ENCODE results near the gene MYH16.
"Not testable (repeated sequence)": the region's sequence is repeated elsewhere in the genome, so short reads cannot be mapped to it uniquely, and the experiment has no call there.

- TF ChIP-seq, protein P1, sequence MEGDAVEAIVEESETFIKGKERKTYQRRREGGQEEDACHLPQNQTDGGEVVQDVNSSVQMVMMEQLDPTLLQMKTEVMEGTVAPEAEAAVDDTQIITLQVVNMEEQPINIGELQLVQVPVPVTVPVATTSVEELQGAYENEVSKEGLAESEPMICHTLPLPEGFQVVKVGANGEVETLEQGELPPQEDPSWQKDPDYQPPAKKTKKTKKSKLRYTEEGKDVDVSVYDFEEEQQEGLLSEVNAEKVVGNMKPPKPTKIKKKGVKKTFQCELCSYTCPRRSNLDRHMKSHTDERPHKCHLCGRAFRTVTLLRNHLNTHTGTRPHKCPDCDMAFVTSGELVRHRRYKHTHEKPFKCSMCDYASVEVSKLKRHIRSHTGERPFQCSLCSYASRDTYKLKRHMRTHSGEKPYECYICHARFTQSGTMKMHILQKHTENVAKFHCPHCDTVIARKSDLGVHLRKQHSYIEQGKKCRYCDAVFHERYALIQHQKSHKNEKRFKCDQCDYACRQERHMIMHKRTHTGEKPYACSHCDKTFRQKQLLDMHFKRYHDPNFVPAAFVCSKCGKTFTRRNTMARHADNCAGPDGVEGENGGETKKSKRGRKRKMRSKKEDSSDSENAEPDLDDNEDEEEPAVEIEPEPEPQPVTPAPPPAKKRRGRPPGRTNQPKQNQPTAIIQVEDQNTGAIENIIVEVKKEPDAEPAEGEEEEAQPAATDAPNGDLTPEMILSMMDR (conservative IDR thresholded peaks at IDR 0.05 in 1 of 2, IDR thresholded peaks at IDR 0.05 in 1 of 2; ENCODE audit: low read depth in 1 of 2, low read length in 2 of 2) = not testable (repeated sequence)
- not testable (repeated sequence) for TF ChIP-seq EZH2 (IDR thresholded peaks at IDR 0.05; ENCODE audit: low read length, missing control alignments)
Observed at GRCh38 chr7:99237876-99238275, 34.8 kb upstream of the MYH16 start.

Data from fibroblast of lung (primary cell).